NB4 (cell line): ENCODE results near the gene B4GALT2.

Experiments
- DNase-seq: peaks from one replicate; pipeline ENCODE4 v3.0.0; 2010; ENCODE audit warnings: low read depth
- H3K4me3 ChIP-seq: one replicate; pipeline ENCODE4 v1.5.1; 2011; ENCODE audit warnings: mild to moderate bottlenecking, low read depth, low read length, moderate library complexity
- CTCF ChIP-seq: IDR thresholded peaks from one replicate; pipeline ENCODE4 v1.5.1; 2012; ENCODE audit warnings: low read depth, low read length
- MYC ChIP-seq: IDR thresholded peaks from 2 replicates; pipeline ENCODE4 v1.6.1; 2011; ENCODE audit warnings: low read depth, low read length
- POLR2A ChIP-seq: IDR thresholded peaks from 2 replicates; pipeline ENCODE4 v1.6.1; 2011; ENCODE audit warnings: mild to moderate bottlenecking; ENCODE audit not compliant: insufficient read length; ENCODE audit errors: extremely low read depth
- TF ChIP-seq, protein P1 (sequence below): IDR thresholded peaks from 2 replicates; pipeline ENCODE4 v1.6.1; 2011; ENCODE audit warnings: low read depth, low read length

The B4GALT2 gene

DNA sequence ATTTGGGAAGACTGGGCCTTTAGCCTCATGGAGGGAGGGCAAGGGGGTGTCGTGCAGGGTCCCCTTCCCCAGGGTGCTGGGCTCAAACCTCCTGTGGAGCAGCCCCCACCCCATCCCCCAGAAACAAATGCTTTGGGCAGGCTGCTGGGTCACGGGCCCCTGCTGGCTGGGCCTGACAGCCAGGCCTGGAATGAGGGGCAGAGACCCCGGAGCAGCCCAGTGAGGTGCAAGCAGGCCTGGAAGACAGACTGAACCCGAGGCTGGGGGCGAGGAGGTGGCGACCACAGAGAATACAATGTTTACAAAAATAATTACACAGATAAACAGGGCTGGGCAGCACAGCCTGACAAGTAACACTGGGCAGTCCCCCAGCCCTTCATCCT, 17.7 kb downstream of the B4GALT2 start:
- TF ChIP-seq MYC (no peak), POLR2A (no peak), CTCF (no peak)
- TF ChIP-seq, protein P1, sequence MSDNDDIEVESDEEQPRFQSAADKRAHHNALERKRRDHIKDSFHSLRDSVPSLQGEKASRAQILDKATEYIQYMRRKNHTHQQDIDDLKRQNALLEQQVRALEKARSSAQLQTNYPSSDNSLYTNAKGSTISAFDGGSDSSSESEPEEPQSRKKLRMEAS: no peak
- DNase-seq: no peak
- H3K4me3 ChIP-seq: no peak overlapping the region

- no peak for DNase-seq
- no peak overlapping the region for H3K4me3 ChIP-seq
- no peak for TF ChIP-seq MYC
- TF ChIP-seq, protein P1: no peak
- no peak for TF ChIP-seq POLR2A
- TF ChIP-seq CTCF: no peak
These were observed 18.4 kb downstream of the B4GALT2 start for GRCh38 chr1:43997295-43997999.

DNA sequence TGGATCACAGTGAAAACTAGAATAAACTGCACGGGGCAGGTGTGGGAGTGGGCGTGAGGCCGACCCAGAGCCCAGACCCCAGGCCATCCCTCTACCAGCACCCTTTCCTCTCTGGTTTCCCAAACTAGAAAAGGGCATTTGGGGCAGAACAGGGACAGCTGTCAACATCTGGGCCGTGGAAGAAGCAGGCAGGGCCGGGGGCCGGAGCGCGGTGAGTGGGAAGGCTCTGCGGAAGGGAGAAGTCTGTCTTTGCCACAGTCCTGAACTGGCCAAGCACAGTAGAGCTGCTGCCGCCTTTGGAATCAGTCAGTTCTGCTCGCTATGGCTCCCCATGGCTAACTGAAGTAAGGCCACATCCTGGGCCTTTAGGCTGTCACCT, 19.0 kb downstream of the B4GALT2 start:
- no peak overlapping the region for H3K4me3 ChIP-seq
- no peak for DNase-seq
- TF ChIP-seq, protein P1: no peak
- TF ChIP-seq MYC: no peak
- TF ChIP-seq POLR2A: no peak
- no peak for TF ChIP-seq CTCF

DNA sequence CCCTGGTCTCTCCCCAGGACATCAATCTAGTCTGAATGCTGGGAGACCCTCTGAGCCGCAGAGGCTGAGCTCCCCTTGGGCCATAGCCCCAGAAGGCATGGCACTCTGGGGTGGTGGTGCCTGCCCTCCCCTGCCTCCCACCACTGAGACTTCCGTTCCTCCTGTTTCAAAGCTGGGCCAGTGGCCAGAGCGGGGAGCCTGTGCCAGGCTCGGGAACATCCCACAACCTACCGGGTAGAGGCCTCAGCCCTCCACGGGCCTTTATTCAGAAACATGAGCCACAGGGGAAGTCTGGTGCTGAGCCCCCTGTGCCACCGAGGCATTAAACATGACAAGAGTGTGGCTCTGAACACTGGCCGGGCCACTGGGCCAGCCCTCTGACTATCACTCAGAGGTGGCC, 20.4 kb downstream of the B4GALT2 start:
- no peak for DNase-seq
- TF ChIP-seq POLR2A (no peak), CTCF (no peak), MYC (no peak)
- TF ChIP-seq, protein P1: no peak
- no peak overlapping the region for H3K4me3 ChIP-seq

- DNase-seq: no peak
- TF ChIP-seq POLR2A (no peak), CTCF (no peak), MYC (no peak)
- TF ChIP-seq, protein P1: no peak
- H3K4me3 ChIP-seq: no peak overlapping the region
These were observed 21.2 kb downstream of the B4GALT2 start for GRCh38 chr1:44000122-44000665.
